ENCODE results near the gene CDR2L.

The CDR2L gene

GRCh38 chr17:74987418-74987908, at the start of gene CDR2L:
Gene CDR2L, plus strand, starts transcription at chr17:74987632. Its CDS starts 412 bp downstream, at chr17:74988044.
- peak; percentile 88 for DNase-seq (ENCODE audit: low spot score)

GRCh38 chr17:74938194-74938950, 49.1 kb upstream of the CDR2L start:
- DNase-seq (ENCODE audit: low spot score): no peak

DNA sequence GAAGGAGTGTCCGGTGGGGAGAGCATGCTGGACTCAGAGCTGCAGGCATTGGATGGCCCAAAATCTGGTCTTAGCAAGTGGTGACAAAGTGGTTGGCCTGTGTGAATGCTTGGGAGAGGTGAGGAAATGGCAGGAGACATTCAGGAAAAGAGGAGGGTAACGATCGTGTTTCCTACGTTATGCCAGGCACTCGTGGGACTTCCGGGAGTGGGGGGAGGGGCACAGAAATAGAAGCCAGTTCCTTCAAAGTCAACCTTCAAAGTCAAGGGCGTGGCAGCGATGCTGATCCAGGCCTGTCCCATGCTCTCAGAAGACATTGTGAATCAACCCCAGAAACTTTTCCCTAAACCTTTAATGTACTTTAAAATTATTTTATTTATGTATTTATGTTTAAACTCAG, 47.9 kb upstream of the CDR2L start:
- DNase-seq (ENCODE audit: low spot score): no peak

DNA sequence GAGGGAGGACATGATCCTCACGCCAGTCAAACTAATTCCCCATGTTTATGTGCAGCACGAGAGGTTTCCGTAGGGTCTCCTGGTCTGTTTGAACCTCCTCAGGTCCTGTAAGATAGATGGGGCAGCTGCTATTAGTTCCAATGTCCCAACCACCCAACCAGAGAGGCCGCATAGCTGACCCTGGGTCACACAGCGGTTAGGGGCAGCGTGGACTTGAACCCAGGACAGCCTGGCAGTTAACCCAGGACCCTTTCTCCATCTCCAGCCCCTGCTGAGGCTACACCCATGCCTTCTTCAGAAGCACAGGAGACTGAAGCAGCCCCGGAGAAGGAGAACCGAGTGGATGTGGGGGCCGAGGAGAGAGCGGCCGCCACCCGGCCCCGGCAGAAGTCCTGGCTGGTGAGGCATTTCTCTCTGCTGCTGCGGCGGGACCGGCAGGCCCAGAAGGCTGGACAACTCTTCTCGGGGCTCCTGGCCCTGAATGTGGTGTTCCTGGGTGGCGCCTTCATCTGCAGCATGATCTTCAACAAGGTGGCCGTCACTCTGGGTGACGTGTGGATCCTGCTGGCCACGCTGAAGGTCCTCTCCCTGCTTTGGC, 46.2 kb upstream of the CDR2L start:
- no peak for DNase-seq (ENCODE audit: low spot score)

- no peak for DNase-seq (ENCODE audit: low spot score)
Observed at GRCh38 chr17:74943808-74944522, 43.5 kb upstream of the CDR2L start.

DNA sequence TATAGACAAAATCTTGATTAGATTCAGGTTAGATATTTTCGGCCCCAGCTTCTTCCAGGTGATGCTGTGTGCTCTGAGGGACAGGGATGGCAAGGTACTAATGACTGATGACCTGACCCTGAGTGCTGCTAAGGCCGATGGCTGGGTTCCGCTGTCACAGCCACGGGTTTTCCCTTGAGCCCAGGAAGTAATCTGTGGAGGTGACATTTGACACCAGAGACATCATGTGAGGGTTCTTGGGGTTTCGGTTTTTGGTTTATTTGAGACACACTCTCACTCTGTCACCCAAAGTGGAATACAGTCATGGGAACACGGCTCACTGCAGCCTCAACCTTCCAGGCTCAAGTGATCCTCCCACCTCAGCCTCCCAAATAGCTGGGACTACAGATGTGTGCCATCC, 41.9 kb upstream of the CDR2L start:
- DNase-seq (ENCODE audit: low spot score): no peak

DNA sequence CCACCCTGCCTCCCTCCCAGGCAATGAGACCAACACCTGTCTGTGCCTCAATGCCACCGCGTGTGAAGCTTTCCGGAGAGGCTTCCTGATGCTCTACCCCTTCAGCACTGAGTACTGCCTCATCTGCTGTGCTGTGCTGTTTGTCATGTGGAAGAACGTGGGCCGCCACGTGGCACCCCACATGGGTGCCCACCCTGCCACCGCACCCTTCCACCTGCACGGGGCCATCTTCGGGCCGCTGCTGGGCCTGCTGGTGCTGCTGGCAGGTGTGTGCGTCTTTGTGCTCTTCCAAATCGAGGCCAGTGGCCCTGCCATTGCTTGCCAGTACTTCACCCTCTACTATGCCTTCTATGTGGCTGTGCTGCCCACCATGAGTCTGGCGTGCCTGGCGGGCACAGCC, 40.8 kb upstream of the CDR2L start:
- no peak for DNase-seq (ENCODE audit: low spot score)

DNA sequence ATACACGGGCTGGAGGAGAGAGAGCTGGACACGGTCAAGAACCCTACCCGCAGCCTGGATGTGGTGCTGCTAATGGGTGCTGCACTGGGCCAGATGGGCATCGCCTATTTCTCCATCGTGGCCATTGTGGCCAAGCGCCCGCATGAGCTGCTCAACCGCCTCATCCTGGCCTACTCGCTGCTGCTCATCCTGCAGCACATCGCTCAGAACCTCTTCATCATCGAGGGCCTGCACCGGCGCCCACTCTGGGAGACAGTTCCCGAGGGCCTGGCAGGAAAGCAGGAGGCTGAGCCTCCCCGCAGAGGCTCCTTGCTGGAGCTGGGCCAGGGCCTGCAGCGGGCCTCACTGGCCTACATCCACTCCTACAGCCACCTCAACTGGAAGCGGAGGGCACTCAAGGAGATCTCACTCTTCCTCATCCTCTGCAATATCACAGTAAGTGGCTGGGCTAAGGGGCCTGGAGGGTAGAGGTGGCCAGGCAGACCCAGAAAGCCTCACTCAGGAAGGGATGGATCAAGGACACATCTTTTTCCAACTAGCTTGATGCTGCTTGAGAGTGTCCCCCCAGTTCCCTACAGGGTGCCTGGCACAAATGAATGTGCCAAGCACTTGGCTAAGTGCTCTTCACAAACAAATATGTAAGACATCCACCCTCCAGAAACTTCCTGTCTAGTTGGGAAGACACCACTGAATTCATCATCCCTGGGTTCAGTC, 40.2 kb upstream of the CDR2L start:
- no peak for DNase-seq (ENCODE audit: low spot score)

- no peak for DNase-seq (ENCODE audit: low spot score)
Observed at GRCh38 chr17:74949455-74950115, 37.8 kb upstream of the CDR2L start.

- DNase-seq (ENCODE audit: low spot score): no peak
Observed at GRCh38 chr17:74950207-74950606, 37.2 kb upstream of the CDR2L start.

DNA sequence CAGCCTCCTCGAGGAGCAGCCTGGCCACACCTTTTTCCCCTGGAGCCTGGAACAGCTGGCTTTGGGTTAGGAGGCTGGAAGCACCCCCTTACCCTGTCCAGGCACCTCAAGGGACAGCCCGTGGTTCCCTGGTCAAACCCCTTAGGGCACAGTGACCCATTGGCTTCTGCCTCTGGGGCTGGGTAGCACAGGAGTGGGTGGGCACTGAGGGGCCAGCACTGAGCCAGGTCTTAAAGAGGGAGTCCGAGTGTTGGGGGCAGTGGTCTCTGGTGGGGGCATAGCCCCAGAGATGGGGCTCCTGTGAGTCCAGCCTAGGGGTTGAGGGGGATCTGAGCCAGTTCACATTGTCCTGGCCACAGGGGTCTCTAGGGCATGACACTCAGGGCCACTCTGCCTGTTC, 36.4 kb upstream of the CDR2L start:
- no peak for DNase-seq (ENCODE audit: low spot score)

DNA sequence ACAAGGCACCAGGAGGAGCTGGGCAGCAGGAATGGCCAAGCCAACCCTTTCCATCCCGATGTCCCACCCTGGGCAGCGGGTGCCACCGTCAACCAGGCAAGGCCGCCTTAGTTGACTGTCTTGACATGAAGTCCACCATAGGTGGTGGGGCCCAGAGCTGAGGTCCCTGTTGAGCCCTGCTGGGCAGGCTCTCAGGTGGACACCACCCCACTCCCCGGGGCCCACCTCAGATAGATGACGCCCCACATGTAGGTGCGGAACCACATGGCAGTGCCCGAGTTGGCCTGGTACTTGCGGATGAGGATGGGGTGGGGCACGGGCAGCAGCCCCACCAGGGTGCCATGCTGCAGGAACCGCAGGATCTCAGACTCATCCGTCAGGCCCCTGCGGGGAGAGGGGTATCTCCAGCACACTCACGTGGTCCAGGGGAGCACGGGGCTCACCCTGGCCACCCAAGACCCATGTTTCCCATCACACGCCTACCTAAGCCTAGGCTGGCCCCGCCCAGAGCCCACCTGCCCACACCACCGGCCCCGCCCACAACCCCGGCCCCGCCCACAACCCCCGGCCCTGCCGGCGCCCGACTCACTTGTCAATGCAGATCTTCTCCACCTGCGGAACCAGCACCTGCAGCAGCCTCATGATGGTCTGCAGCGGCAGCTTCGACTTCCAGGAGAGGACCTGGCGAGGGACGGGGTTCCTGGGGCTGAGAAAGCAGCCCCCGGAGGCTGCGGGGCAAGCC, 35.6 kb upstream of the CDR2L start:
- DNase-seq (ENCODE audit: low spot score): no peak

GRCh38 chr17:74952431-74953133, 34.9 kb upstream of the CDR2L start:
- no peak for DNase-seq (ENCODE audit: low spot score)

- DNase-seq (ENCODE audit: low spot score): no peak
Observed at GRCh38 chr17:74953134-74953687, 34.2 kb upstream of the CDR2L start.

GRCh38 chr17:74954115-74954514, 33.3 kb upstream of the CDR2L start:
- no peak for DNase-seq (ENCODE audit: low spot score)

DNA sequence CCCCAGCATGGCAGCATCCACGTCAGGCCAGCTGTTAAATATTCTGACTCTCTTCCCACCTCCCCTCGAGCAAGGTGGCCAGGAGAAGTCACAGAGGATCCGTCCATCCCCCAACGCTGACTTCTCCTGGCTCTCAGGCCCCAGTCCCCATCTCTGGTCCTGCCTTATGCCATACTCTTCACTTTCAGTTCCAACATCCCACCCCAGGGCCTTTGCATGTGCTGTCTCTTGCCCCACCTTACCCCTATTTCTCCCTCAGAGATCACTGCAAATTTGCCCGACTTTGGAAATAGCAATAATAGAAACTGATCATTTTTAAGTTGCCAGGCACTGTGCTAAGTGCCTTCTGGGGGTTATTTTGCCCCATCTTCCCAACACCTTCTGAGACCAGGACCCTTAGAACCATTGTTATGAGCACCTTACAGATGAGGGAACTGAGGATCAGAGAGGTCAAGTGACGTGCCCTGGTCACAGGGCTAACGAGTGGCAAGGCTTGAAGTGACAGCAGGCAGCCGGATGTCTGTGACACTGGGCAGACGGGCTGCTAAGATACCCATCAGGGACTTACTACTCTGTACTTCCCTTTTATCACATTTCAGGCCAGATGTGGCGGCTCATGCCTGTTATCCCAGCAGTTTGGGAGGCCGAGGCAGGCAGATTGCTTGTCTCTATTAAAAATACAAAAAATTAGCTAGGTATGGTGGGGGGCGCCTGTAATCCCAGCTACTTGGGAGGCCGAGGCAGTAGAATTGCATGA, 32.6 kb upstream of the CDR2L start:
- no peak for DNase-seq (ENCODE audit: low spot score)

GRCh38 chr17:74956093-74956492, 31.3 kb upstream of the CDR2L start:
- no peak for DNase-seq (ENCODE audit: low spot score)

GRCh38 chr17:74957935-74958740, 29.3 kb upstream of the CDR2L start:
- DNase-seq (ENCODE audit: low spot score): peak; percentile 66
